ENCODE results near the gene CTSD.

Gene CTSD

DNA sequence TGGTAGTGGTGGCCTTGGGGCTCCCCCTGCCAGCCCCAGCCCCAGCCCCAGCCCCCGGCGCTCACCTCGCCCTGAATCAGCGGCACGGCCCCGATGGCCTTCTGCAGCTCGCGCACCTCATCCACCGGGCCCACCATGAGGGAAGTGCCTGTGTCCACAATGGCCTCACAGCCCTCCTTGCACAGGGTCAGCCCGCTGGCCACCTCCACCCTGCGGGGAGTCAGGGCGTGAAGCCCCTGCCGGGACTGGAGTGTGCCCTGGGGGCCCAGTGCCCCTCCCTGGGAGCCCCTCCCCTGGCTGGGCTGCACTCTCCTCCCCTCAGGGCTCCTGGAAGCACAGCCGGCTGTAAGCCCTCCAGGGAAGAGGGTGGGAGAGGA, 9.8 kb downstream of the CTSD start:
- peaks cover 0 to 99% (median 35%) of the 10 kb centered on the region in 11 experiments; a peak in 15 of 22 replicates for H4K20me1 ChIP-seq
- peak overlapping the region; percentile 48 to 100 (median 98); a peak in 20 of 22 replicates for H3K4me2 ChIP-seq
- no peak overlapping the region for H3K4me3 ChIP-seq
- peak overlapping the region in 2 of 11 experiments; percentile 63 to 72; a peak in 2 of 22 replicates for H3K9ac ChIP-seq
- H3K9me3 ChIP-seq (replicated peaks in 1 of 11): no peaks in the 10 kb centered on the region
- peaks cover 6 to 73% (median 49%) of the 10 kb centered on the region in 11 experiments; a peak in 20 of 22 replicates for H3K36me3 ChIP-seq
- H3K4me1 ChIP-seq: peaks cover 96 to 100% (median 100%) of the 10 kb centered on the region in 10 experiments
- no peak overlapping the region; a peak in 1 of 22 replicates for H3K27ac ChIP-seq
- H3K27me3 ChIP-seq: peaks cover 0 to 15% (median 12%) of the 10 kb centered on the region in 11 experiments; a peak in 19 of 22 replicates
- no peak for TF ChIP-seq Cebpa-rat (IDR thresholded peaks at IDR 0.05)

DNA sequence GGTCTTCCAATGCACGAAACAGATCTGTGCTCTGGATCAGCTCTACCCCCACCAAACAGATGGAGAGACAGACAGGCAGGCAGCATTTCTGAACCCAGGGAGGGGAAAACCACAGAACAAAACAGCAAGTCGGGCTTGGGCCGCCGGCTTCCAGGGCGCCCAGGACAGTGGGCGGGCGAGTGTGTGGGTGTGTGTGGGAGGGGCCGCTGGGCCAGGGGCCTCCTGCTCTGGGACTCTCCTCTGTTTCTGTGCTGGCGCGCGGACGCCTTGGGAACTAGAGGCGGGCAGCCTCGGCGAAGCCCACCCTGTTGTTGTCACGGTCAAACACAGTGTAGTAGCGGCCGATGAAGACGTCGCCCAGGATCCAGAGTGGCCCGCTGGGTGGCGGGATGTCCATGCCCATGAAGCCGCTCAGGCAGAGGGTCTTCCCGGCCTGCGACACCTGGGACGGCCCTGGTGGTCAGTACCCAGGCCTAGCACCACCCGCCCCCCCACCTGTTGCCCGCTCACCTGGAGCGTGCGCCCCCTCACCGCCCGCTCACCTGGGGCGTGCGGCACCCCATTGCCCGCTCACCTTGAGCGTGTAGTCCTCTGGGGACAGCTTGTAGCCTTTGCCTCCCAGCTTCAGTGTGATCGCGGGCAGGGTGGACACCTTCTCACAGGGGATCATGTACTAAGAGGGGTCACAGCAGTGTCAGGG, 10.3 kb downstream of the CTSD start:
- H3K36me3 ChIP-seq: peaks cover 6 to 68% (median 44%) of the 10 kb centered on the region in 11 experiments; a peak in 20 of 22 replicates
- peaks cover 96 to 100% (median 100%) of the 10 kb centered on the region in 10 experiments for H3K4me1 ChIP-seq
- H4K20me1 ChIP-seq: peaks cover 0 to 99% (median 30%) of the 10 kb centered on the region in 11 experiments; a peak in 15 of 22 replicates
- H3K4me2 ChIP-seq: peak overlapping the region; percentile 48 to 100 (median 98)
- H3K27me3 ChIP-seq: peaks cover 0 to 20% (median 17%) of the 10 kb centered on the region in 11 experiments; a peak in 19 of 22 replicates
- H3K27ac ChIP-seq: peak overlapping the region in 10 of 11 experiments; percentile 4 to 88 (median 77); a peak in 18 of 22 replicates
- H3K4me3 ChIP-seq: peak overlapping the region in 7 of 10 experiments; percentile 21 to 54 (median 29); a peak in 10 of 20 replicates
- H3K9me3 ChIP-seq (replicated peaks in 1 of 11): no peaks in the 10 kb centered on the region
- TF ChIP-seq Cebpa-rat (IDR thresholded peaks at IDR 0.05): no peak
- peak overlapping the region; percentile 19 to 80 (median 70); a peak in 20 of 22 replicates for H3K9ac ChIP-seq

DNA sequence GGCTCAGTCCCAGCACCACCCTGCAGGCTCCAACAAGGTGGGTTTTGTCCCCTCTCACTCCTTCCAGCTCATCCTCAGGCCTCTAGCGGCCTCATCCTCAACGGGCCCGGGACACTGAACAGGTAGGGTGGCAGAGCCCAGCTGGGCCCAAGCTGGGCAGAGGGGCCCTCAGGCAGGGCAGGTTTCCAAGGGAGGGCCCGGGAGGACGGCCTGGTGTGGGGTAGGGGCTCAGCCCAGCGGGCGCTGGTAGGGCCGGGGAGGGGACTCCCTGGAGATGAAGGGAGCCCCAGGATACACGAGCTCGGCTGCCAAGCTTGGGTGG, 10.9 kb downstream of the CTSD start:
- H3K4me1 ChIP-seq: peaks cover 96 to 100% (median 100%) of the 10 kb centered on the region in 10 experiments
- H3K27me3 ChIP-seq: peaks cover 0 to 25% (median 22%) of the 10 kb centered on the region in 11 experiments; a peak in 19 of 22 replicates
- TF ChIP-seq Cebpa-rat (IDR thresholded peaks at IDR 0.05): no peak
- peak overlapping the region in 7 of 10 experiments; percentile 21 to 54 (median 29); a peak in 10 of 20 replicates for H3K4me3 ChIP-seq
- peaks cover 0 to 99% (median 27%) of the 10 kb centered on the region in 11 experiments; a peak in 15 of 22 replicates for H4K20me1 ChIP-seq
- H3K4me2 ChIP-seq: peak overlapping the region; percentile 48 to 100 (median 98)
- H3K9ac ChIP-seq: peak overlapping the region; percentile 19 to 80 (median 70); a peak in 20 of 22 replicates
- no peaks in the 10 kb centered on the region for H3K9me3 ChIP-seq (replicated peaks in 1 of 11)
- peaks cover 6 to 64% (median 44%) of the 10 kb centered on the region in 11 experiments; a peak in 20 of 22 replicates for H3K36me3 ChIP-seq
- peak overlapping the region in 10 of 11 experiments; percentile 4 to 88 (median 77); a peak in 18 of 22 replicates for H3K27ac ChIP-seq

DNA sequence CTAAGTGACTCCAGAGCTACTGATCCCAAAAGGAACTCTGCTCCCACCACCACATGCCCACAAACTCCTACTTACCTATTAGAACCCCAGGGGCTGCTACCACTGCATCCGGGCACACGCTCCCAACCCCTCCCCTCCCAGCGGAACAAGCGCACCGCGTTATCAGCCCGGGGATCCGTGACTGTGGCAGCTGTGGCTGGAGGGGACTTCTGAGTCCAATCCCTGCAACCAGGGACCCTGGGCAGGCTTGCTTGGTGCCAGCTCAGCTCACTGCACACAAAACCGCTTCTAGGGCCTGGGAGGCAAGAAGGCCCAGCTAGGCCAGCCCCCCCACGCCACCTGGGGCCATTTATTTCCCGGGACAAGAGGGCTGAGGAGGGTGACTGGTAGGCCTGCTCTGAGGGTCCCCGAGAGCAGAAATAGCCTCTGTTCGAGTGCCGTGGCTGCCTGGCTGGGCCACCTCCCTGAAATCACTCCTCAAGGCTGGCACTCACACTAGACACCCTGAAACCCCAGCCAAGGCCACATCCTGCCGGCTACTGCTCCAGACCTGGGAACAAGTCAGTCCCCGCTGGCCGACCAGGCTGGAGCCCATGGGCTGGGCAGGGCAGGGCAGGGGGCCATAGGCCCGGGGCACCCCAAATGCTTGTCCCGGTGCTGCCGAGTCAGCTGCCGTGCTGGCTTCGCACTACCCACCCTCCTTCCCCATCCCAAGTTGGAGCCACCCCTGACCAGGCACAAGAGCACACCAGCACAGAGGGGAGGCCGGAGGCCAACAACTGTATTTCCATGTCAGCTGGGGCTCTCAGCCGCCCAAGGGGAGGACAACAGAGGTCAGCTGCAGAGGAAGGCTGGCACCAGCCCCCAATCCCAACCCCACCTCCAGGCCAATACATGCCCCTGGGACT, 11.5 kb downstream of the CTSD start:
- Histone ChIP-seq H3K36me3 (peaks cover 6 to 60% (median 42%) of the 10 kb centered on the region in 11 experiments; a peak in 20 of 22 replicates), H3K9ac (peak overlapping the region; percentile 19 to 80 (median 70); a peak in 21 of 22 replicates), H4K20me1 (peaks cover 0 to 95% (median 26%) of the 10 kb centered on the region in 11 experiments; a peak in 15 of 22 replicates), H3K4me3 (peak overlapping the region in 6 of 10 experiments; percentile 21 to 54 (median 28); a peak in 10 of 20 replicates), H3K27ac (peak overlapping the region; percentile 4 to 88 (median 78); a peak in 19 of 22 replicates), H3K4me1 (peaks cover 96 to 100% (median 100%) of the 10 kb centered on the region in 10 experiments), H3K9me3 (replicated peaks in 1 of 11) (no peaks in the 10 kb centered on the region), H3K4me2 (peak overlapping the region; percentile 48 to 100 (median 98)), H3K27me3 (peaks cover 0 to 29% (median 24%) of the 10 kb centered on the region in 11 experiments; a peak in 19 of 22 replicates)
- TF ChIP-seq Cebpa-rat (IDR thresholded peaks at IDR 0.05): no peak

DNA sequence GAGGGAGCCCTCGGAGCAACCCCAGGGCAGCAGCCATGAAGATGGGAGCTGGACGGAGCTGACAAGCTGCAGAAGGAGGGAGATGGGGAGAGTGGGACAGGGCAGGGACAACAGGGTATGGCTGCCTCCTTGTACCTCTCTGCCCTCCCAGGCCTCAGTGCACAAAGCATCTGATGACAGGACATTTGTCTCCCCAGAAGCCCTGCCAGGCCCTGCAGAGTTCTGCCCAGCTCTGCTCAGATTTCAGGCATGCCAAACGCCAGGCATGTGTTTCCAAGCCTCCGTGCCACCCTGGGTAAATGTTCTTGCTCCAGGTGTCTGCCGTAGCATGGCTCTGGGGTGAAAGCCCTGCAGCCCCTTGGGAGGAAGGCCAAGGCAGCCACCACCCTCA, 12.2 kb downstream of the CTSD start:
- Histone ChIP-seq H3K4me1 (peaks cover 96 to 100% (median 99%) of the 10 kb centered on the region in 10 experiments), H3K27ac (peak overlapping the region; percentile 35 to 88 (median 78); a peak in 20 of 22 replicates), H3K4me2 (peak overlapping the region; percentile 48 to 100 (median 98)), H3K9ac (peak overlapping the region in 10 of 11 experiments; percentile 38 to 80 (median 70); a peak in 19 of 22 replicates), H3K36me3 (peaks cover 0 to 53% (median 34%) of the 10 kb centered on the region in 11 experiments; a peak in 18 of 22 replicates), H4K20me1 (peaks cover 0 to 93% (median 26%) of the 10 kb centered on the region in 11 experiments; a peak in 15 of 22 replicates), H3K27me3 (peaks cover 0 to 29% (median 24%) of the 10 kb centered on the region in 11 experiments; a peak in 19 of 22 replicates), H3K9me3 (replicated peaks in 1 of 11) (no peaks in the 10 kb centered on the region), H3K4me3 (peak overlapping the region in 4 of 10 experiments; percentile 2 to 24 (median 16); a peak in 4 of 20 replicates)
- no peak for TF ChIP-seq Cebpa-rat (IDR thresholded peaks at IDR 0.05)

DNA sequence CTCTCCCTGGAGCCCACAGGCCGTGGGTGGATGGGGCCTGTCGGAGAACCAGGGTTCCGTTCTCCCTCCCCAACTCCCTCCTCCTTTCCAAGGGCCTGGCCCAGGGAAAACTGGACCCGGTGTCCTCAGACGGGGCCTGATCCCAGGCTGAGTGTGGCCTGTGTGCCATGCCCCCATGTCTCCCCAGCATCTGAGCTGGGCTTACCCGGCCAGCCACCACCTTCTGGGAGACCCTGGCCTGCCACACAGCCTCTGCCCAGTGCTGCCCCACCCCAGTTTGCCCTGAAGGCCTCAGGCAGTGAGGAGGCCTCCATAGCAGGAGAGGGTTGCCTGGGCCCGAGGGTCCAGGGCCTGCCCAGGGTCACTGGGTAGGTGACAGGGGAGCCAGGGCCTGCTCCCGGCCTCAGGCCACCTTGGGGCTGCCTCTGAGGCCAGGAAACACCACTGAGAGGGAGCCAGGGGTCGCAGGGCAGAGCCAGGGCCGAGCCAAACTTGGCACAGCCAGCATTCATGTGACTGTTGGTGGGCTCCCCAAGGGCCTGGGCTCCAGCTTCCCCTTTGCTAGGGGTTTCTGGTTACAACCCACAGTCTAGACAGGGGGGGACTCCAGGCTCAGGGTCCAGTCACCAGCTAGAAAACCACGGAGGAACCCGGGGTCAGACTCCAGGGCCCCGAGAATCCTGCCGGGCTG, 12.7 kb downstream of the CTSD start:
- Histone ChIP-seq H4K20me1 (peaks cover 0 to 91% (median 26%) of the 10 kb centered on the region in 11 experiments; a peak in 15 of 22 replicates), H3K9me3 (replicated peaks in 1 of 11) (no peaks in the 10 kb centered on the region), H3K4me1 (peaks cover 93 to 100% (median 97%) of the 10 kb centered on the region in 10 experiments), H3K27ac (peak overlapping the region; percentile 35 to 88 (median 78); a peak in 20 of 22 replicates), H3K4me2 (peak overlapping the region; percentile 48 to 100 (median 98)), H3K9ac (peak overlapping the region; percentile 38 to 80 (median 70); a peak in 20 of 22 replicates), H3K4me3 (peak overlapping the region in 5 of 10 experiments; percentile 2 to 24 (median 20); a peak in 4 of 20 replicates), H3K36me3 (peaks cover 0 to 47% (median 29%) of the 10 kb centered on the region in 11 experiments; a peak in 16 of 22 replicates), H3K27me3 (peaks cover 0 to 29% (median 24%) of the 10 kb centered on the region in 11 experiments; a peak in 19 of 22 replicates)
- no peak for TF ChIP-seq Cebpa-rat (IDR thresholded peaks at IDR 0.05)

DNA sequence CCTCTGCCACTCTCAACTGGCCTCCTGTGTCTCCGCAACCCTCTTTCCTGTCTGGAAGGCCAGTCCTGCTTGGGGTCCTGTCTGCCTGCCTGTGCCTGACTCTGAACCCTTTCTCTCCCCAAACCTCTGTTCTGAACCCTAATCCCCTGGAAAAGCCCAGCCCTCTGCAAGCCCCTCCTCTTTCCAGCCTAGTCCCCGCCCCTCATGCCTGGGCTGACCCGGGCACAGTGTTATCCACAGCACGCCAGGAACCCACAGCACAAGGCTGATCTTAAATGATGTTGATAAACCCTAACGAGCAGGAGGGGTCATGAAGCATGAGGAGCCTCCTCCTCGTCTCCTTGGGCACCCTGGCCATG, 13.3 kb downstream of the CTSD start, which contains the start of gene IFITM10:
Gene IFITM10 (minus strand): TSS at position 115 of the 359 bp plus-strand sequence. CDS start 153 bp downstream, outside the sequence.
- Histone ChIP-seq H3K4me1 (peaks cover 88 to 95% (median 92%) of the 10 kb centered on the region in 10 experiments), H3K36me3 (peaks cover 0 to 42% (median 24%) of the 10 kb centered on the region in 11 experiments; a peak in 15 of 22 replicates), H3K27ac (peak within 1 kb of the TSS; percentile 35 to 88 (median 78); a peak in 20 of 22 replicates), H3K27me3 (peaks cover 0 to 29% (median 24%) of the 10 kb centered on the region in 11 experiments; a peak in 19 of 22 replicates), H3K9me3 (replicated peaks in 1 of 11) (no peaks in the 10 kb centered on the region), H3K9ac (peak within 1 kb of the TSS; percentile 38 to 80 (median 70); a peak in 20 of 22 replicates), H3K4me3 (peak within 1 kb of the TSS in 6 of 10 experiments; percentile 2 to 24 (median 16); a peak in 5 of 20 replicates), H3K4me2 (peak within 1 kb of the TSS; percentile 48 to 100 (median 98)), H4K20me1 (peaks cover 0 to 90% (median 26%) of the 10 kb centered on the region in 11 experiments; a peak in 15 of 22 replicates)
- TF ChIP-seq Cebpa-rat (IDR thresholded peaks at IDR 0.05): no peak
